PC-9 (cell line): Measurements from ENCODE around the gene CACNA1I.

Experiments used
- CTCF ChIP-seq: fragments of 200-600 bp; sonication (generic); conservative IDR thresholded peaks from 2 replicates; pipeline ENCODE4 v1.6.1; 2017; ENCODE audit warnings: mixed run types, antibody characterized with exemption, mild to moderate bottlenecking, moderate library complexity
- EZH2 ChIP-seq: fragments of 200-600 bp; sonication (generic); IDR thresholded peaks from 2 replicates; pipeline ENCODE4 v1.8.0; 2017; ENCODE audit warnings: antibody characterized with exemption, low read depth

DNA sequence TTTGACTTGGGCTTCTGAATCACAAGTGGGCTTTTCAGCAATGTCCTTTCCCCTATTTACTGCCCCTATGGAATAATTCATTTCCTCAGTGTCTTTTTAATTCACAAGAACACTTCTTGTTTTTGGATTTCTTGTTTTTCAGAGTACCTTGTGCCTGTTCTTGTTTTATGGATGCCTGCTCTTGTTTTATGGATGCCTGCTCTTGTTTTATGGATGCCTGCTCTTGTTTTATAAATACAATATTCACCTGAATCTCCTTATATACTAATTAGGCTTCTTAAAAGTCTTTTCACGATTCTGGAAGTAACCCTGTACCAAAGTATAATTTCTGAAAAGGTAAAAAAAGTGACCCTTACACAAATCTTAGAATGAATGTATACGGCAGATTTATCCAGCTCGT lies 32.8 kb downstream of the CACNA1I start:
- TF ChIP-seq CTCF = no peak
- no peak for TF ChIP-seq EZH2
